Right renal cortex interstitium (tissue), 3 donors: ENCODE data around the gene ANKRD66. TPM values are rescaled to one million over a fixed set of nuclear protein-coding genes. Genes with fewer than 3 reads are reported as not detected.
"Not testable (repeated sequence)": the region's sequence is repeated elsewhere in the genome, so short reads cannot be mapped to it uniquely, and the experiment has no call there.

Source experiments
- DNase-seq, 3 donors: peaks; one replicate each; pipeline ENCODE4 v3.0.0-alpha.2; 2013; ENCODE audit warnings: low read depth in 3 of 3, low spot score in 2 of 3
- polyA plus RNA-seq, 3 donors: library from polyadenylated mRNA; unstranded; fragments of 120-200 nt; gene quantifications; one replicate each; pipeline ENCODE4 v1.2.1, GENCODE V29; 2013; ENCODE audit not compliant: insufficient read length in 3 of 3

The ANKRD66 gene
- polyA plus RNA-seq, result not detected

GRCh38 chr6:46746696-46747095 lies at the start of gene ANKRD66:
Gene ANKRD66 (plus strand): TSS chr6:46746933. CDS start chr6:46751949, 5,016 bp downstream.
- DNase-seq, result no peak

- DNase-seq, result no peak
Observed at GRCh38 chr6:46699970-46700369, 46.8 kb upstream of the ANKRD66 start.

GRCh38 chr6:46704562-46704961 lies 42.2 kb upstream of the ANKRD66 start:
- DNase-seq, result peak in 2 of 3 donors; percentile 3 to 5

GRCh38 chr6:46706464-46706863 lies 40.3 kb upstream of the ANKRD66 start:
- no peak for DNase-seq

- DNase-seq, result no peak
Observed at GRCh38 chr6:46711491-46711890, 35.2 kb upstream of the ANKRD66 start.

- no peak for DNase-seq
Observed at GRCh38 chr6:46715141-46715540, 31.6 kb upstream of the ANKRD66 start.

GRCh38 chr6:46719099-46719498 lies 27.6 kb upstream of the ANKRD66 start:
- no peak for DNase-seq

- DNase-seq, result no peak
Observed at GRCh38 chr6:46720401-46720800, 26.3 kb upstream of the ANKRD66 start.

GRCh38 chr6:46729787-46730326 lies 16.9 kb upstream of the ANKRD66 start:
- no peak for DNase-seq

GRCh38 chr6:46730921-46731461 lies 15.7 kb upstream of the ANKRD66 start:
- DNase-seq, result no peak

- DNase-seq, result no peak
Observed at GRCh38 chr6:46733341-46733801, 13.4 kb upstream of the ANKRD66 start.

- DNase-seq, result peak in 2 of 3 donors; percentile 23 to 36
Observed at GRCh38 chr6:46734867-46735719, 11.6 kb upstream of the ANKRD66 start, which contains the start of gene PLA2G7. Gene PLA2G7 (minus strand): TSS chr6:46735375. CDS start chr6:46722891, 12,484 bp downstream.

- no peak for DNase-seq
Observed at GRCh38 chr6:46735720-46736031, 11.1 kb upstream of the ANKRD66 start.

- DNase-seq, result no peak
Observed at GRCh38 chr6:46736906-46737305, 9.8 kb upstream of the ANKRD66 start.

- no peak for DNase-seq
Observed at GRCh38 chr6:46741482-46741881, 5.3 kb upstream of the ANKRD66 start.

GRCh38 chr6:46741910-46742309 lies 4.8 kb upstream of the ANKRD66 start:
- no peak for DNase-seq

GRCh38 chr6:46743425-46744158 lies 3.1 kb upstream of the ANKRD66 start:
- DNase-seq, result no peak

GRCh38 chr6:46744159-46744725 lies 2.5 kb upstream of the ANKRD66 start:
- DNase-seq, result not testable (repeated sequence)

GRCh38 chr6:46745973-46746372 lies 760 bp upstream of the ANKRD66 start:
- no peak for DNase-seq

GRCh38 chr6:46748940-46749503 lies 2.3 kb downstream of the ANKRD66 start:
- DNase-seq, result no peak
